Mesenchymal stem cell (in vitro differentiated cells and primary cell): ENCODE measurements around the gene PRRC2A.
A peak's percentile ranks its signal among the peaks of the same experiment; 100 is the strongest.

Experiments
- DNase-seq: peaks from one replicate; pipeline ENCODE4 v3.0.0-alpha.2; 2013
- H2AFZ ChIP-seq: one replicate; pipeline ENCODE4 v1.6.1; 2013; ENCODE audit warnings: low read depth, mild to moderate bottlenecking, control low read depth, inconsistent platforms, low read length, moderate library complexity
- H2AK5ac ChIP-seq: 2 replicates; pipeline ENCODE4 v1.6.1; 2013; ENCODE audit warnings: low read length, moderate library complexity, mild to moderate bottlenecking, inconsistent platforms; ENCODE audit not compliant: severe bottlenecking
- H2BK120ac ChIP-seq: one replicate; pipeline ENCODE4 v1.6.1; 2013; ENCODE audit warnings: low read depth, mild to moderate bottlenecking, inconsistent platforms, low read length, moderate library complexity
- H2BK12ac ChIP-seq, 2 experiments: one replicate each; pipeline ENCODE4 v1.6.1; 2013; ENCODE audit warnings: inconsistent platforms in 2 of 2, low read length in 2 of 2, mild to moderate bottlenecking in 2 of 2, moderate library complexity in 2 of 2, control low read depth in 1 of 2
- H2BK15ac ChIP-seq: one replicate; pipeline ENCODE4 v1.6.1; 2013; ENCODE audit warnings: mild to moderate bottlenecking, low read depth, inconsistent platforms; ENCODE audit not compliant: poor library complexity, severe bottlenecking
- H2BK5ac ChIP-seq: 2 replicates; pipeline ENCODE4 v1.6.1; 2013; ENCODE audit warnings: low read depth, mild to moderate bottlenecking, low read length, control low read depth, inconsistent platforms; ENCODE audit not compliant: poor library complexity, severe bottlenecking
- H3K14ac ChIP-seq, 2 experiments: one replicate each; pipeline ENCODE4 v1.6.1; 2013; ENCODE audit warnings: inconsistent platforms in 2 of 2, low read length in 2 of 2, control low read depth in 1 of 2, mild to moderate bottlenecking in 1 of 2, moderate library complexity in 1 of 2
- H3K18ac ChIP-seq, 2 experiments: one replicate each; pipeline ENCODE4 v1.6.1; 2013; ENCODE audit warnings: inconsistent platforms in 2 of 2, low read length in 2 of 2, control low read depth in 1 of 2, low read depth in 1 of 2, mild to moderate bottlenecking in 1 of 2
- H3K23ac ChIP-seq, 2 experiments: one replicate each; pipeline ENCODE4 v1.6.1; 2013; ENCODE audit warnings: inconsistent platforms in 2 of 2, low read length in 2 of 2, mild to moderate bottlenecking in 2 of 2, moderate library complexity in 2 of 2, control low read depth in 1 of 2
- H3K27ac ChIP-seq: 2 replicates; pipeline ENCODE4 v1.5.1; 2013; ENCODE audit warnings: mild to moderate bottlenecking, moderate library complexity, low read length, control low read depth, inconsistent platforms; ENCODE audit not compliant: poor library complexity, severe bottlenecking
- H3K27me3 ChIP-seq, 2 experiments: 2 replicates each; pipeline versions ENCODE4 v1.6.1 to v1.7.0; 2013; ENCODE audit warnings: low read length in 2 of 2, mild to moderate bottlenecking in 2 of 2, moderate library complexity in 2 of 2, control low read depth in 1 of 2, inconsistent platforms in 1 of 2; ENCODE audit not compliant: control insufficient read depth in 1 of 2, insufficient read depth in 1 of 2
- H3K36me3 ChIP-seq, 2 experiments: 2 replicates each; pipeline versions ENCODE4 v1.6.1 to v1.7.0; 2013; ENCODE audit warnings: low read length in 2 of 2, control low read depth in 1 of 2, inconsistent platforms in 1 of 2, low read depth in 1 of 2, mild to moderate bottlenecking in 1 of 2; ENCODE audit not compliant: insufficient read depth in 2 of 2, control insufficient read depth in 1 of 2
- H3K4ac ChIP-seq, 2 experiments: one replicate each; pipeline ENCODE4 v1.6.1; 2013; ENCODE audit warnings: inconsistent platforms in 2 of 2, low read length in 2 of 2, mild to moderate bottlenecking in 2 of 2, moderate library complexity in 2 of 2, control low read depth in 1 of 2, low read depth in 1 of 2
- H3K4me1 ChIP-seq: 2 replicates; pipeline ENCODE4 v1.6.1; 2013; ENCODE audit warnings: low read depth, low read length, control low read depth; ENCODE audit not compliant: control insufficient read depth, insufficient read depth
- H3K4me2 ChIP-seq: 2 replicates; pipeline ENCODE4 v1.6.1; 2013; ENCODE audit warnings: low read length, mild to moderate bottlenecking, inconsistent platforms; ENCODE audit not compliant: poor library complexity, severe bottlenecking
- H3K4me3 ChIP-seq, 2 experiments: 2 replicates each; pipeline versions ENCODE4 v1.5.1 to v1.7.0; 2013; ENCODE audit warnings: low read length in 2 of 2, mild to moderate bottlenecking in 2 of 2, control low read depth in 1 of 2, low read depth in 1 of 2; ENCODE audit not compliant: insufficient read depth in 1 of 2
- H3K79me1 ChIP-seq: replicated peaks from 2 replicates; pipeline ENCODE4 v1.6.1; 2013; ENCODE audit warnings: mild to moderate bottlenecking, control low read depth, low read length, inconsistent platforms; ENCODE audit not compliant: poor library complexity, severe bottlenecking
- H3K9ac ChIP-seq: 2 replicates; pipeline ENCODE4 v1.7.0; 2013; ENCODE audit warnings: mild to moderate bottlenecking, low read length, moderate library complexity
- H3K9me3 ChIP-seq: 2 replicates; pipeline ENCODE4 v1.7.0; 2013; ENCODE audit warnings: mild to moderate bottlenecking, low read length; ENCODE audit not compliant: control insufficient read depth
- H4K8ac ChIP-seq: one replicate; pipeline ENCODE4 v1.6.1; 2013; ENCODE audit warnings: inconsistent platforms, mild to moderate bottlenecking, low read length, moderate library complexity
- H4K91ac ChIP-seq: one replicate; pipeline ENCODE4 v1.6.1; 2013; ENCODE audit warnings: mild to moderate bottlenecking, low read length, inconsistent platforms
- WGBS: methylation state at CpG from one replicate; pipeline ENCODE4 v1.1.7; 2013; ENCODE audit warnings: mixed read lengths; 5-methylcytosine and 5-hydroxymethylcytosine counted together

The PRRC2A gene

GRCh38 chr6:31676322-31676903 lies 55.9 kb downstream of the PRRC2A start:
- H3K4me1 ChIP-seq: peaks cover 6% of the 10 kb centered on the region
- DNase-seq: no peak
- H3K4ac ChIP-seq: no peak overlapping the region
- H3K4me3 ChIP-seq: no peak overlapping the region
- H3K36me3 ChIP-seq: peaks cover 30 to 38% of the 10 kb centered on the region in 2 experiments
- no peak overlapping the region for H2BK15ac ChIP-seq
- no peak overlapping the region for H3K18ac ChIP-seq
- H3K9me3 ChIP-seq: no peaks in the 10 kb centered on the region
- no peak overlapping the region for H2BK5ac ChIP-seq
- H3K27ac ChIP-seq: no peak overlapping the region
- H2AK5ac ChIP-seq: no peak overlapping the region
- WGBS: 88% methylated on average over 4 of the region's 4 CpGs
- no peak overlapping the region for H3K4me2 ChIP-seq
- H2BK120ac ChIP-seq: no peak overlapping the region
- no peak overlapping the region for H4K91ac ChIP-seq
- H4K8ac ChIP-seq: no peak overlapping the region
- H3K79me1 ChIP-seq: peaks cover 8% of the 10 kb centered on the region
- no peak overlapping the region for H3K9ac ChIP-seq
- H3K14ac ChIP-seq: no peak overlapping the region
- no peak overlapping the region for H3K23ac ChIP-seq
- H3K27me3 ChIP-seq: no peaks in the 10 kb centered on the region
- H2BK12ac ChIP-seq: no peak overlapping the region
- no peak overlapping the region for H2AFZ ChIP-seq

GRCh38 chr6:31676904-31677303 lies 56.4 kb downstream of the PRRC2A start:
- H3K4me2 ChIP-seq: no peak overlapping the region
- H3K9ac ChIP-seq: no peak overlapping the region
- 73% methylated on average over 3 of the region's 6 CpGs for WGBS
- no peak overlapping the region for H3K18ac ChIP-seq
- H3K4me1 ChIP-seq: peaks cover 11% of the 10 kb centered on the region
- DNase-seq: no peak
- H4K8ac ChIP-seq: no peak overlapping the region
- H3K27ac ChIP-seq: no peak overlapping the region
- H2AFZ ChIP-seq: no peak overlapping the region
- H2BK15ac ChIP-seq: no peak overlapping the region
- no peaks in the 10 kb centered on the region for H3K9me3 ChIP-seq
- no peak overlapping the region for H2AK5ac ChIP-seq
- no peak overlapping the region for H4K91ac ChIP-seq
- H3K14ac ChIP-seq: no peak overlapping the region
- H3K4me3 ChIP-seq: no peak overlapping the region
- H3K4ac ChIP-seq: no peak overlapping the region
- H3K36me3 ChIP-seq: peaks cover 25 to 33% of the 10 kb centered on the region in 2 experiments
- H3K27me3 ChIP-seq: no peaks in the 10 kb centered on the region
- no peak overlapping the region for H2BK120ac ChIP-seq
- H3K23ac ChIP-seq: no peak overlapping the region
- H3K79me1 ChIP-seq: peaks cover 5% of the 10 kb centered on the region
- no peak overlapping the region for H2BK5ac ChIP-seq
- H2BK12ac ChIP-seq: no peak overlapping the region

GRCh38 chr6:31677955-31678354 lies 57.4 kb downstream of the PRRC2A start:
- 82% methylated on average over 8 of the region's 8 CpGs for WGBS

GRCh38 chr6:31680226-31681134 lies 60.0 kb downstream of the PRRC2A start, which contains the start of gene LY6G5C:
TSS of gene LY6G5C (minus strand) at chr6:31681067. CDS start at chr6:31680373, 694 bp downstream.
- DNase-seq: peak; percentile 90
- peak within 1 kb of the TSS; percentile 81 for H3K9ac ChIP-seq
- no peak within 1 kb of the TSS for H2AK5ac ChIP-seq
- H3K18ac ChIP-seq: peak within 1 kb of the TSS; percentile 50 to 70
- H3K23ac ChIP-seq: no peak within 1 kb of the TSS
- peak within 1 kb of the TSS; percentile 55 for H2BK15ac ChIP-seq
- H2AFZ ChIP-seq: peak within 1 kb of the TSS; percentile 66
- H3K4me2 ChIP-seq: peak within 1 kb of the TSS; percentile 71
- H3K36me3 ChIP-seq: peaks cover 14% of the 10 kb centered on the region in 2 experiments
- peak within 1 kb of the TSS in 1 of 2 experiments; percentile 6 for H3K14ac ChIP-seq
- H3K4me3 ChIP-seq: peak within 1 kb of the TSS; percentile 48 to 75
- H4K8ac ChIP-seq: peak within 1 kb of the TSS; percentile 78
- peak within 1 kb of the TSS in 1 of 2 experiments; percentile 38 for H2BK12ac ChIP-seq
- H3K4me1 ChIP-seq: peaks cover 12% of the 10 kb centered on the region
- no peaks in the 10 kb centered on the region for H3K9me3 ChIP-seq
- 14% methylated on average over 17 of the region's 17 CpGs for WGBS
- H4K91ac ChIP-seq: no peak within 1 kb of the TSS
- H2BK120ac ChIP-seq: peak within 1 kb of the TSS; percentile 12
- H3K27me3 ChIP-seq: no peaks in the 10 kb centered on the region
- peak within 1 kb of the TSS in 1 of 2 experiments; percentile 6 for H3K4ac ChIP-seq
- H3K79me1 ChIP-seq: no peaks in the 10 kb centered on the region
- no peak within 1 kb of the TSS for H2BK5ac ChIP-seq
- H3K27ac ChIP-seq: peak within 1 kb of the TSS; percentile 53

More at GRCh38 chr6:31677955-31678354, 57.4 kb downstream of the PRRC2A start:
- Histone ChIP-seq H4K91ac (no peak overlapping the region), H3K27me3 (no peaks in the 10 kb centered on the region), H3K9me3 (no peaks in the 10 kb centered on the region), H3K4me3 (no peak overlapping the region), H3K14ac (no peak overlapping the region), H2AK5ac (no peak overlapping the region), H3K4me1 (peaks cover 12% of the 10 kb centered on the region), H2BK120ac (no peak overlapping the region), H3K9ac (no peak overlapping the region), H2BK15ac (no peak overlapping the region), H3K79me1 (peaks cover 2% of the 10 kb centered on the region), H3K4me2 (no peak overlapping the region), H3K36me3 (peaks cover 18 to 22% of the 10 kb centered on the region in 2 experiments), H2BK5ac (no peak overlapping the region), H3K4ac (no peak overlapping the region), H3K18ac (no peak overlapping the region), H3K23ac (no peak overlapping the region), H2BK12ac (no peak overlapping the region), H2AFZ (no peak overlapping the region), H3K27ac (no peak overlapping the region), H4K8ac (no peak overlapping the region)
- no peak for DNase-seq
